Astrocyte (in vitro differentiated cells and primary cell): ENCODE results near the gene OR4E2. TPM values are rescaled to one million over a fixed set of nuclear protein-coding genes. Genes with fewer than 3 reads are reported as not detected.

Source experiments
- DNase-seq: peaks from one replicate; pipeline ENCODE4 v3.0.0-alpha.2; 2010; ENCODE audit warnings: low read depth
- FAIRE-seq: peaks from 2 replicates; lab custom pipeline; 2011; peaks lifted over from hg19 to GRCh38; lab: Jason Lieb, UNC
- H2AFZ ChIP-seq: 2 replicates; pipeline ENCODE4 v1.6.0; 2012; ENCODE audit warnings: low read depth, low read length, inconsistent platforms
- H3K27ac ChIP-seq: 2 replicates; pipeline ENCODE4 v1.5.1; 2011; ENCODE audit warnings: low read depth, low read length, inconsistent platforms
- H3K27me3 ChIP-seq: 2 replicates; pipeline ENCODE4 v1.6.0; 2011; ENCODE audit warnings: low read length, inconsistent platforms; ENCODE audit not compliant: insufficient read depth
- H3K36me3 ChIP-seq: 2 replicates; pipeline ENCODE4 v1.5.1; 2011; ENCODE audit warnings: low read length, inconsistent platforms; ENCODE audit not compliant: insufficient read depth
- H3K4me1 ChIP-seq: 2 replicates; pipeline ENCODE4 v1.5.1; 2011; ENCODE audit warnings: low read length, inconsistent platforms; ENCODE audit not compliant: insufficient read depth
- H3K4me2 ChIP-seq: 2 replicates; pipeline ENCODE4 v1.6.0; 2012; ENCODE audit warnings: low read length, inconsistent platforms
- H3K4me3 ChIP-seq: 2 replicates; pipeline ENCODE4 v1.5.1; 2011; ENCODE audit warnings: low read depth, mild to moderate bottlenecking, low read length, inconsistent platforms; ENCODE audit not compliant: insufficient read depth
- H3K79me2 ChIP-seq: 2 replicates; pipeline ENCODE4 v1.6.0; 2012; ENCODE audit warnings: mild to moderate bottlenecking, low read length, inconsistent platforms; ENCODE audit not compliant: insufficient read depth
- H3K9ac ChIP-seq: 2 replicates; pipeline ENCODE4 v1.6.0; 2012; ENCODE audit warnings: mild to moderate bottlenecking, low read length, inconsistent platforms
- H3K9me3 ChIP-seq: 2 replicates; pipeline ENCODE4 v1.5.1; 2012; ENCODE audit warnings: low read depth, mild to moderate bottlenecking, low read length, inconsistent platforms; ENCODE audit not compliant: insufficient read depth
- H4K20me1 ChIP-seq: 2 replicates; pipeline ENCODE4 v1.6.0; 2012; ENCODE audit warnings: low read length, inconsistent platforms; ENCODE audit not compliant: insufficient read depth
- H3K27ac Mint-ChIP-seq: one replicate; pipeline ENCODE4 v1.8.0; 2021; ENCODE audit warnings: mild to moderate bottlenecking, mixed read lengths; ENCODE audit not compliant: unreplicated experiment
- H3K27me3 Mint-ChIP-seq: one replicate; pipeline ENCODE4 v1.8.0; 2021; ENCODE audit warnings: low read depth, mixed read lengths; ENCODE audit not compliant: unreplicated experiment
- H3K36me3 Mint-ChIP-seq: one replicate; pipeline ENCODE4 v1.8.0; 2021; ENCODE audit warnings: low read depth, mixed read lengths; ENCODE audit not compliant: unreplicated experiment
- H3K4me1 Mint-ChIP-seq: one replicate; pipeline ENCODE4 v1.8.0; 2021; ENCODE audit warnings: low read depth, mixed read lengths; ENCODE audit not compliant: unreplicated experiment
- H3K4me3 Mint-ChIP-seq: one replicate; pipeline ENCODE4 v1.8.0; 2021; ENCODE audit warnings: mild to moderate bottlenecking, moderate library complexity, mixed read lengths; ENCODE audit not compliant: unreplicated experiment
- H3K9me3 Mint-ChIP-seq: one replicate; pipeline ENCODE4 v1.8.0; 2021; ENCODE audit warnings: mild to moderate bottlenecking, mixed read lengths; ENCODE audit not compliant: unreplicated experiment
- EZH2 ChIP-seq: IDR thresholded peaks from 2 replicates; pipeline ENCODE4 v1.6.1; 2012; ENCODE audit warnings: mild to moderate bottlenecking, low read length, inconsistent platforms; ENCODE audit not compliant: insufficient read depth
- total RNA-seq: library from RNA; stranded (reverse); gene quantifications from 2 replicates; pipeline ENCODE4 v1.2.1, GENCODE V29; 2021
- TF ChIP-seq, protein P1 (sequence below): IDR thresholded peaks from 2 replicates; pipeline ENCODE4 v1.5.1; 2011; ENCODE audit warnings: low read depth, mild to moderate bottlenecking, inconsistent platforms, low read length, moderate library complexity; ENCODE audit not compliant: insufficient read depth

Gene OR4E2
- total RNA-seq, 1 donor from 2014 or later: not detected

DNA sequence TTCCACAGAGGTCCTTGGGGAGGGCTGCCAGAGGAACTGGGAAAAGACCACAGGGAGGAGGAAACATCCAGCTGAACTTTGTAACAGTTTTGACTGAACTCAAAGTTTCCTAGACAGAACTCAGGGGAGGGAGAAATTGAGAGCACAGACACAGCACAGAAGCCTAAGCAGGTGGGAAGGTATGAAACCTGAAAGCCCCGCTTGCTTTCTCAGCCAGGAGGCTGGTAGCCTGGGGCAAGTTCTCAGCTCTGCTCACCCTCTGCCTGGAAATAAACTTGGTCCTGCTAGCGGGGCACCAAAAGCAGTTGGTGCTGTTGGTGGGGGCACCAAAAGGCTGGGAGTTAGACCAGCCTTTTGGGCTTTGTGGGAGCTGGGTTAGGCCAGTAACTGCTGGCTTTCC, 45.9 kb downstream of the OR4E2 start:
- Histone ChIP-seq H3K9ac (no peak overlapping the region), H4K20me1 (no peaks in the 10 kb centered on the region), H3K4me1 (no peaks in the 10 kb centered on the region), H3K36me3 (no peaks in the 10 kb centered on the region), H2AFZ (no peak overlapping the region), H3K27me3 (no peaks in the 10 kb centered on the region), H3K79me2 (no peaks in the 10 kb centered on the region), H3K9me3 (no peaks in the 10 kb centered on the region), H3K4me3 (no peak overlapping the region), H3K27ac (no peak overlapping the region), H3K4me2 (no peak overlapping the region)
- H3K4me1 Mint-ChIP-seq: no peaks in the 10 kb centered on the region
- H3K9me3 Mint-ChIP-seq: peaks cover 5% of the 10 kb centered on the region
- no peaks in the 10 kb centered on the region for H3K36me3 Mint-ChIP-seq
- H3K4me3 Mint-ChIP-seq: no peak overlapping the region
- no peak for DNase-seq
- H3K27me3 Mint-ChIP-seq: no peaks in the 10 kb centered on the region
- no peak for FAIRE-seq
- H3K27ac Mint-ChIP-seq: no peak overlapping the region
- TF ChIP-seq, protein P1, sequence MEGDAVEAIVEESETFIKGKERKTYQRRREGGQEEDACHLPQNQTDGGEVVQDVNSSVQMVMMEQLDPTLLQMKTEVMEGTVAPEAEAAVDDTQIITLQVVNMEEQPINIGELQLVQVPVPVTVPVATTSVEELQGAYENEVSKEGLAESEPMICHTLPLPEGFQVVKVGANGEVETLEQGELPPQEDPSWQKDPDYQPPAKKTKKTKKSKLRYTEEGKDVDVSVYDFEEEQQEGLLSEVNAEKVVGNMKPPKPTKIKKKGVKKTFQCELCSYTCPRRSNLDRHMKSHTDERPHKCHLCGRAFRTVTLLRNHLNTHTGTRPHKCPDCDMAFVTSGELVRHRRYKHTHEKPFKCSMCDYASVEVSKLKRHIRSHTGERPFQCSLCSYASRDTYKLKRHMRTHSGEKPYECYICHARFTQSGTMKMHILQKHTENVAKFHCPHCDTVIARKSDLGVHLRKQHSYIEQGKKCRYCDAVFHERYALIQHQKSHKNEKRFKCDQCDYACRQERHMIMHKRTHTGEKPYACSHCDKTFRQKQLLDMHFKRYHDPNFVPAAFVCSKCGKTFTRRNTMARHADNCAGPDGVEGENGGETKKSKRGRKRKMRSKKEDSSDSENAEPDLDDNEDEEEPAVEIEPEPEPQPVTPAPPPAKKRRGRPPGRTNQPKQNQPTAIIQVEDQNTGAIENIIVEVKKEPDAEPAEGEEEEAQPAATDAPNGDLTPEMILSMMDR: no peak
- TF ChIP-seq EZH2: no peak

DNA sequence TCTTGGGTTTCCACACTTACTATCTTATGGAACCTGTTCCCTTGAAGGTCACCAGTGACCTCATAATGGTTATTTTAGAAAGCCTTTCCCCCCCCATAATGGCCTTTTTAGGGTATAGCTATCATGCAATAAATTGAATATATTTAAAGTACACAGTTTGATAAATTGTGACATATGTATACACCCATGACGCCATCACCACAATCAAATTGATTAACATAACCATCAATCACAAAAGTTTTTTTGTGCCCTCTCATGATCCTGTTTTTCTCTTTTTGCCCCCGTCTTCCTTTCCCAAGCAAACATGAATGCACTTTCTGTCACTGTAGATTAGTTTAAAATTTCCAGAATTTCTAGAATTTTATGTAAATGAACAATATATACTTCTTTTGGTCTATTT, 48.7 kb downstream of the OR4E2 start:
- Histone ChIP-seq H3K27ac (no peak overlapping the region), H3K4me3 (no peak overlapping the region), H3K4me2 (no peak overlapping the region), H3K4me1 (no peaks in the 10 kb centered on the region), H2AFZ (no peak overlapping the region), H3K79me2 (no peaks in the 10 kb centered on the region), H4K20me1 (no peaks in the 10 kb centered on the region), H3K27me3 (no peaks in the 10 kb centered on the region), H3K9ac (no peak overlapping the region), H3K9me3 (no peaks in the 10 kb centered on the region), H3K36me3 (no peaks in the 10 kb centered on the region)
- no peaks in the 10 kb centered on the region for H3K27me3 Mint-ChIP-seq
- H3K4me1 Mint-ChIP-seq: no peaks in the 10 kb centered on the region
- no peak overlapping the region for H3K27ac Mint-ChIP-seq
- peaks cover 4% of the 10 kb centered on the region for H3K9me3 Mint-ChIP-seq
- DNase-seq (no peak), FAIRE-seq (no peak)
- no peaks in the 10 kb centered on the region for H3K36me3 Mint-ChIP-seq
- TF ChIP-seq, protein P1: no peak
- TF ChIP-seq EZH2: no peak
- no peak overlapping the region for H3K4me3 Mint-ChIP-seq

DNA sequence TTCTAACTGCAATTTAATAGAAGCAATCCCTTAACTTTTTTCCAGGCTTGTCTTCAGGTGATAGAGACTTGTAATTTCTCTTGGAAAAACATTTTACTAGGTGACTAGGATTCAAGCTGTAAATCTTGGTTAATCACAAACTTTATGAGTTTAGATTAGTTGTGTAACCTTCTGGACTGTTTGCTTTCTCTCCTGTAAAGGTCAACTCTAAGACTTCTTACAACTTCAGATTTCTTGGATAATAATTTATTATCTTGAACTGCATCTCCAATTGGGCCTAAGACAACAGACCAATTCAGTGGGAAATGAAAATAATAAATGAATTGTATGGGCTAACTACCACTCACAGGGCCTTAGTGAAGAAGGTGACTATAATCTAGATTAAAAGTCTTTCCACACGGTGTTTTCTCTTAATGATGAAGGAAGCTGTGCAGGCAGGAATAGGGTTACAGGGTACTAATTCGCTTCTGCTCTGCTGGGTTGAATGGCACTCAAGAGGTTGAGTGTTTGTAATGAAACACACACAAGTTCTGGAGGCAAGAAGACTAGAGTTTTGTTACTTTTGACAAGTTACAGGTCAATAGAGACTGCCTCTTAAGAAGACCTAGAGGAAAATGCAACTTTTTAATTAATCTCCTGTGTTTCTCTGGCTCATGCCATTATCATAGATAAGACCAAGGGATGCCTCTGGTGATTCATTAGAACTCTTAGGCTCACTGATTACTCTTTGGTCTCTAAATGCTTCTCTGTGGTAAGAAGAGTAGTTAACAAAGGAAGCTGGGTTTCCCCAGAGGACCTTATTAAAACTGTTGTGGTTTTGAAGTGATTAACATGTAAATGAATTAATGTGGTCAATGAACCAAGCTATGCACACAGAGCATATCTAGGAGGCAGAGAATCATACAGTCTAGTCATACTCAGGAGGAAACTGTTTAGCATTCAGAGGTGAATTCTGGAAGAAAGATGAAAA, 50.0 kb downstream of the OR4E2 start:
- FAIRE-seq: no peak

More for the DNA sequence above, 50.0 kb downstream of the OR4E2 start:
- Mint-ChIP-seq H3K4me1 (no peaks in the 10 kb centered on the region), H3K36me3 (no peaks in the 10 kb centered on the region), H3K9me3 (peaks cover 4% of the 10 kb centered on the region), H3K27me3 (no peaks in the 10 kb centered on the region), H3K4me3 (no peak overlapping the region), H3K27ac (no peak overlapping the region)
- no peak overlapping the region for H2AFZ ChIP-seq
- no peak overlapping the region for H3K4me2 ChIP-seq
- H3K4me1 ChIP-seq: no peaks in the 10 kb centered on the region
- no peaks in the 10 kb centered on the region for H3K79me2 ChIP-seq
- no peak for DNase-seq
- no peaks in the 10 kb centered on the region for H3K36me3 ChIP-seq
- TF ChIP-seq, protein P1: no peak
- H3K9ac ChIP-seq: no peak overlapping the region
- H4K20me1 ChIP-seq: no peaks in the 10 kb centered on the region
- H3K27ac ChIP-seq: no peak overlapping the region
- no peak overlapping the region for H3K4me3 ChIP-seq
- H3K27me3 ChIP-seq: no peaks in the 10 kb centered on the region
- no peaks in the 10 kb centered on the region for H3K9me3 ChIP-seq
